SU-DHL-6 (cell line): ENCODE data around the gene ZDHHC15.

Experiments used
- CTCF ChIP-seq: fragments of 200-600 bp; sonication (generic); IDR thresholded peaks from one replicate; pipeline ENCODE4 v1.5.1; 2017; ENCODE audit warnings: antibody characterized with exemption, mild to moderate bottlenecking, low read length, moderate library complexity; ENCODE audit not compliant: insufficient read depth, poor library complexity, severe bottlenecking
- EZH2phosphoT487 ChIP-seq: fragments of 200-600 bp; sonication (generic), shearing (Covaris generic); conservative IDR thresholded peaks from 2 replicates; pipeline ENCODE4 v1.6.1; 2018; ENCODE audit warnings: mild to moderate bottlenecking, antibody characterized with exemption, low read length, moderate library complexity, mixed read lengths

- TF ChIP-seq CTCF (no peak), EZH2phosphoT487 (no peak)
Measured at GRCh38 chrX:75369721-75370120, 153.1 kb downstream of the ZDHHC15 start.
